NCI-H1417 treated with DMSO at 0.1 percent for 48 hours (cell line): ENCODE data around the gene SPACA4.

Experiments
- DNase-seq: peaks from one replicate; lab custom pipeline; 2025; lab: John Stamatoyannopoulos, UW

Gene SPACA4

DNA sequence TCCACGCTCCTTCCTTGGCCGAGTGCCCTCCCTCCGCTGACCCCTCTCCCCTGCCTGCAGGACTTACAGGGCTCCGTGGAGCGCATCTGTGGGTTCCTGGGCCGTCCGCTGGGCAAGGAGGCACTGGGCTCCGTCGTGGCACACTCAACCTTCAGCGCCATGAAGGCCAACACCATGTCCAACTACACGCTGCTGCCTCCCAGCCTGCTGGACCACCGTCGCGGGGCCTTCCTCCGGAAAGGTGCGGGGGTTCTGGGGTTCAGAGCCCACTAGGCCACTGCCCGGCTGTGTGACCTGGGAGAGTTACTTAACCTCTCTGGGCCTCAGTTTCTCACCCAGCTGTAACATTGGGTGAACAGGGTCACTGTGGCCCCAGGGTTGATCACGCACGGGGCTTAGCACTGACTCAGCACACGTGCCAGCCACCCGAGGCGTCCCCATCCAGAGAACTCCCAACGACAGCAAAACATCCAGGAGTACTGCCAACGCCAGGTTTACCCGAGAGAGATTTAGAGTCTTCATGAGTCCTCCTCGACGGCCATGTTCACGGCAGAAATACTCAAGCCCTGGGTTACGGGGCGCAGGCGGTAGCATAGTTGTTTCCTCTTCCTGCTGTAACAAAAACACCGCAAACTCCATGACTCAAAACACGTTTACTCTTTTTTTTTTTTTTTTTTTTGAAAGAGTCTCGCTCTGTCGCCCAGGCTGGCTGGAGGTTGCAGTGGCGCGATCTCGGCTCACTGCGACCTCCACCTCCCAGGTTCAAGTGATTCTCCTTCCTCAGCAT, 9.7 kb upstream of the SPACA4 start:
- DNase-seq: no peak

DNA sequence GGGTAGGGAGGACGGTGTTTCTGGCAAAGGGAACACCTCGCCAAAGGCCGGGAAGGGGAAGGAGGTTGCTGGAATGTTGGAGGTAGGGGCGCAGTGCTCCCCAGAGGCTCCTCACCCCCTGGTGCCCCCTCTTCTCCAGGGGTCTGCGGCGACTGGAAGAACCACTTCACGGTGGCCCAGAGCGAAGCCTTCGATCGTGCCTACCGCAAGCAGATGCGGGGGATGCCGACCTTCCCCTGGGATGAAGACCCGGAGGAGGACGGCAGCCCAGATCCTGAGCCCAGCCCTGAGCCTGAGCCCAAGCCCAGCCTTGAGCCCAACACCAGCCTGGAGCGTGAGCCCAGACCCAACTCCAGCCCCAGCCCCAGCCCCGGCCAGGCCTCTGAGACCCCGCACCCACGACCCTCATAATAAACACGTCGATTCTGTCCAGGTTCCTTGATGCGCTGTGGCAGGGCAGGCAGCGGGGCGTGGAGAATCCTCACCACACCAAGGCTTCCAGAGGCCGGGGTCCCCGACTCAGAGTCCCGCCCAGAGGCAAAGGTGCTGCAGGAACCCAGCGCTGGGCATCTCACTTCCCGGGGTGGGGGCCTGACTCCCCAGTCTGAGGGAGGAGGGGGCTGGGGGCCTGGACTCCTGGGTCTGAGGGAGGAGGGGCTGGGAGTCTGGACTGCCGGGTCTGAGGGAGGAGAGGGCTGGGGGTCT, 7.4 kb upstream of the SPACA4 start:
- no peak for DNase-seq

DNA sequence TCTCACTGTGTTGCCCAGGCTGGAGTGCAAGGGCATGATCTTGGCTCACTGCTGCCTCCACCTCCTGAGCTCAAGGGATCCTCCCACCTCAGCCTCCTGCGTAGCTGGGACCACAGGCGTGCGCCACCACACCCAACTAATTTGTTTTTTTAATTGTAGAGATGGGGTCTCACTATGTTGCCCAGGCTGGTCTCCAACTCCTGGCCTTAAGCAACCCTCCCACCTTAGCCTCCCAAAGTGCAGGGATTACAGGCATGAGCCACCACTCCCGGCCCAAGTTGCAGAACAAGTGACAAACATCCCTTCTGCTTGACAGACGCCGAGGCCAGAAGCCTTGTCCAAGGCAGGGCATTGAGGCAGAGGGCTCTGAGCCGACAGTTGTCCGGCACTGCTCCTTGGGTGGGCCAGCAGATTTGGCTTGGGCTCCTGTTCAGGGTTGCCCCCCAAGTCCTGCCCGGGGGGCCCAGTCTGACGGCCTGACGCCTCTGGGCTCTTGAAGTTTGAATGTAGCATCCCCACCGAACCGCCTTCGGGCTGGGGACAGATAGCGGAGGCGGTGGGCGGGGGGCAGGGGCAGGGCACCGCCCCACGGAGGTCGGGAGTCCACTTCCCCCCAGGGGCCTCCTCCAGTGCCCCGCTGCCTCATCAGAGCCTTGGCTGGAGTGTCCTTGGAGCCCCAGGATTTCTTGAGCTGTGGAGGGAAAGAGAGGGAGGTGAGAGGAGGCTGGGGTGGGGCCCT, 5.7 kb upstream of the SPACA4 start:
- no peak for DNase-seq

DNA sequence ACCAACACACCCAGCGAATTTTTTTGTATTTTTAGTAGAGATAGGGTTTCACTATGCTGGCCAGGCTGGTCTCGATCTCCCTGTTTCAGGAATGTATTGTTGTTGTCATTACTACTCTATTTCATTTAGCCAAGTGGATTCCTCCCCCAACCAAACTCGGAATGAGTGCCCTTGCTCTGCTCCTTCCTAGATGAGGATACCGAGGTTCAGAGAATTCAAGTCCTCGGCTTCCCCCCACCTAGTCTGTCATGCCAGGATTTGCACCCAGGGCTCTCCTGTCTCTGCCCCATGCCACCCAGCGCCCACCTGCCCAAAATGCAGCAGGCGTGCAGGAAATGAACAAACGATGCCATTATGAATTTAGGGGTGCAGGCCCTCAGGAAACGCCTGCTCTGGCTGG, 3.5 kb upstream of the SPACA4 start:
- no peak for DNase-seq

DNA sequence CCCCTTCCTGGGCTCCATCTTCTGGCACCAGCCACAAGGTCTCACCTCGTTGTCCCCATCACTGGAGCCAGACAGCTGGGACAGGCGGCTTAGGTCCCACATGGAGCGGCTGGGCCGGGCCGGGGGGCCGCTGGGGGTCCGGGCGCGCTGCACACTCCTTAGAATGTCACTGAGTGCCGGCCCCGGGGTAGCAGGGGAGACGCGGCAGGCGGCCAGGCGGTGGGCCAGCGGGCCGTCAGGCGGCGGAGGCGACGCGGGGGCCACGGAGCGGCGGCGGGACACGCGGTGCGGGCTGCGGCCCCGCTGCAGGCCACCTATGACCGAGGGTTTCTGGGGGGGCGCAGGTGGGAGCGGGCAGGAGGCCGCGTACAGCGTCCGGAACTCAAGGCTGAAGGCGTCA, 3.1 kb upstream of the SPACA4 start:
- no peak for DNase-seq

DNA sequence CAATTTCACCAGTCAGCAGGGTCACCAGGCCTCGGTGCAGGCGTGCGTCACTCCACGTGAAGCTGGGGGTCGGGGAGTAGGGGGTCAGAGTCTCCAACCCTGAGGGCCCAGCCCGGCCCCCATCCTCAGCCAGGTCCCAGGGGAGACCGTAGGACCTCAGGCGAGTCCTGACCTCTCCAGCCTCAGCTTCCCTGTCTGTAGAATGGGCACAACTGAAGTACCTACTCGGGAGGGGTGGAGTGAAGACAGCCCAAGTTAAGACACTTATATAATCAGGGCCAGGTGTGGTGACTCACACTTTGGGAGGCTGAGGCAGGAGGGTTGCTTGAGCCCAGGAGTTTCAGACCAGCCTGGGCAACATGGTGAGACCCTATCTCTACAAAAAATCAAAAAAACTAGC, 2.7 kb upstream of the SPACA4 start:
- no peak for DNase-seq

DNA sequence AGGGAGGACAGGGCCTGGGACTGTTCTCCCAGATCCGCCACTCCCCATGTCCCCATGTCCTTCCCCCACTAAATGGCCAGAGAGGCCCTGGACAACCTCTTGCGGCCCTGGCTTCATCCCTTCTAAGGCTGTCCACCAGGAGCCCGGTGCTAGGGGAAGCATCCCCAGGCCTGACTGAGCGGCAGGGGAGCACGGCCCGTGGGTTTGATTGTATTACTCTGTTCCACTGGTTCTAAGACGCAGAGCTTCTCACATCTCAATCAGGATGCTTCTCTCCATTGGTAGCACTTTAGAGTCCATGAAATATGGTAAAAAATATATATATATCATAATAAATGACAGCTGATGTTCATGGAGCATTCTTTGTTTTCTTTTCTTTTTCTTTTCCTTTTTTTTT, 815 bp downstream of the SPACA4 start:
- DNase-seq: no peak

DNA sequence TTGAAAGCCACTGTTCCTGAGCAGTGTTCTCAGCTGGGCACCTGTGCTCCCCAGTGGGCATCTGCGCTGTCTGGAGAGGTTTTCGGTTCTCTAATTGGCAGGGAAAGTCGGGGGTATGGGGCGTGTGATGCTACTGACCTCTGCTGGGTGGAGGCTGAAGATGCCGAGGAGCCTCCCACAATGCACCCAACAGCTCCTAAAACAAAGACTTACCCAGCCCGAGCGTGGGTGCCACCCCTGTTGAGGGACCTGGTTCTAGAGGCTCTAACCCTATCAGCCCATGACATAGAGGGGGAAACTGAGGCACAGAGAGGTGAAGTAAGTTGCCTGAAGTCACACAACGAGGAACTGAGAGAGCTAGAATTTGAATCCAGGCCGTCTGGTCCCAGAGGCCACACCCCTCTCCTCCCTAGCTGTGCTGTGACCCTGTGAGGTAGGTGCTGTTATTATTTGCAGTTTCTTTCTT, 2.3 kb downstream of the SPACA4 start:
- no peak for DNase-seq

DNA sequence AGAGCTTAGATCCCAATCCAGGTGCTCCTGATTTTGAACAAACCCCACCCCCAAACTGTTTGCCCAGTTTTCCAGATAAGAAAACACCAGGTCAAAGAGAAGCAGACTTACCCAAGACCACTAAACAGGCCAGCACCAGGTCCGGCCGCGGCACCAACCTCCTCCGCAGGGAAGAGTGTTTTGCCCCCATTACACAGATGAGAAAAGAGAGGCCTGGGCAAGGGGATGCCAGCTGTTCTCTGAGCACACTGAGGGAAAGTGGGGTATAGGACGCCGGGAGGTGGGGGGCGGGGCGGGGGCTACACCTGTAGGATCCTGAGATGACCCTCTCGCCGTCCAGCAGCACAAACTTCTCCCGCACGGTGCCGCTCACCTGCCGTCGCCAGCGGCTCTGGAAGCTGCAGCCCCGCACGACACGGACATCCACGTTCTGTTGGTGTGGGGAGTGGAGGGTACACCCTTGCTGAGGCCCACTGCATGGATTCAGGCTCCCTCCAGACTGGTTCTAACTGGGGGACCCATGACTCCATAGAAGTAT, 3.1 kb downstream of the SPACA4 start:
- DNase-seq: no peak

DNA sequence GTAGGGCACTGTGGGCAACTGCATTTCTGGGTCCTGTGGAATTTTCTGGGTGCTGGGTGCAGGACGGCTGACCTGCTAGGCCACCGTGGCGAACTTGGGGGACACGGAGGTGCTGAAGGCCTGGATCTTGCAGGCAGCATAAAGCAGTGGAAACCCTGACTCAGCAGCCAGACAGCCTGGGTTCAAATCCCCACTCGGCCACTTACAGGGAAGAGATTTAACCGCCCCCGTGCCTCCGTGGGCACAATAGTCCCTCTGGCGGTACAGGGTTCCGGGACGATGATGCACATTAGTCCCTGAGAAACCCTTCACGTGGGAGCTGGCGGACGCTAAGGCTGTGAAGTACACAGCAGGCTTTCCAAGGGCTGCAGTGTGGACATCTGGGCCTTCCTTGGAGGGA, 5.3 kb downstream of the SPACA4 start:
- no peak for DNase-seq

DNA sequence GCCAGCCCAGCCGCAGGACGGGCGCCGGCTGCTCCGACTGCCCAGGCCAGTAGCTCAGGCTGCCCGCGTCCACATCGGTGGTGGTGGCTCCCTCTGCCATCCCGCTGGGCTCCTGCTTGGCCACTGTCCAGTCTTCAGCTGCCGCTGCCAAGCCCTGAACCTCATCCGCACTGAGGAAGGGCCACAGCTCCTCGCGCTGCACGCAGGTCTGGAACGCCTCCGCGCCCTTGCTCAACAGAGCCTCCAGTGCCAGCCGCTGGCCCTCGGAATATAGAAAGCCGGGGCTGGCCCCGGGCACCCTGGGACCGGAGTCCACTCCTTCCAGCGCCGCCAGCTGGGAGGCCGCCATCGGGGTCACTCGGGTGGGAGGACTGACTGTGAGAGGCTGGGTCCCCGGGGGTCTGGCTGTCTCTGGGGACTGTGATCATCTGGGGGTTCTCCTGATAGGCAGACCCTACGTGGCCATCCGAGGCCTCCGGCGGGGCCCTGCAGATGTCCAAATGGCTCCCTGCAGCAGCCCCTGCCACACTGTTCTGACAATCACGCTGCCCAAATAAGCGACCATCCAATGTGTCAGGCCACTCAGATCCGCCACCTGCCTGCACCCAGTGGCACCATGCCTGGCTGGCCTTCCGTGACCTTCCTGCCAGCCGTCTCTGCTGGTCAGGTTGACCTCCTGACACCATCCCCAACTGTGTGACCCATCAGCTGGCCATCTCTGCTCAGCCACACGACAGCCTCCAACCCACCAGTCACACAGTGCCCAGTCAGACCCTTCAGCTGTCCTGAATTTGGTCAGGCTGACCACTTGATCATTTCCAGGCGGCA, 6.7 kb downstream of the SPACA4 start:
- no peak for DNase-seq

DNA sequence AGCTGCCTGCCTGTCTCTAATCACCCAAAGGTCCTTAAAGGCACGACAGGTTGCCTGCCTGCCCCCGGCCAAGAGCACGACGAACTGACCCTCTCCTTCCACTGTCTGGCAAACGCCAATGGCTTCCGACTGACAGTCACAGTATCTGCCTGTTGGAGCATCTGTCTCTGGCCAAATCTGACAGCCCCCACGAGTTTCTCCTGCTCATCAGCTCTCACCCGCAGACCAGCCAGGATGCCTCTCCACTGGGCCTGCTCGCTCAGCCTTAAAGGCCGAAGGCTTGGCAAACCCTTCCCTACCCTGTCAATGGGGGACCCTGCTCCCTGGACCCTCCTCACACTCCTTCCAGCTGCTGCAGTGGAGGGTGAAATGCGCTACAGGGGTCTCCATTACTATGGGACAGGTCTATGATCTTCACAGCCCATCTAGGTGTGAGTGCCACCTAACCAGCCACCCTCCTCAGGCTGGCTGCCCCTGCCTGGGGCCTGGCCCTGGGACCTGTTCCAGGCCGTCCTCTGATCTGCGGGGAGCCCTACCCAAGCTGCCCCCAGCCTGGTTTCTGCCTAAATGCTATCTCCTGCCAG, 7.4 kb downstream of the SPACA4 start:
- no peak for DNase-seq

DNA sequence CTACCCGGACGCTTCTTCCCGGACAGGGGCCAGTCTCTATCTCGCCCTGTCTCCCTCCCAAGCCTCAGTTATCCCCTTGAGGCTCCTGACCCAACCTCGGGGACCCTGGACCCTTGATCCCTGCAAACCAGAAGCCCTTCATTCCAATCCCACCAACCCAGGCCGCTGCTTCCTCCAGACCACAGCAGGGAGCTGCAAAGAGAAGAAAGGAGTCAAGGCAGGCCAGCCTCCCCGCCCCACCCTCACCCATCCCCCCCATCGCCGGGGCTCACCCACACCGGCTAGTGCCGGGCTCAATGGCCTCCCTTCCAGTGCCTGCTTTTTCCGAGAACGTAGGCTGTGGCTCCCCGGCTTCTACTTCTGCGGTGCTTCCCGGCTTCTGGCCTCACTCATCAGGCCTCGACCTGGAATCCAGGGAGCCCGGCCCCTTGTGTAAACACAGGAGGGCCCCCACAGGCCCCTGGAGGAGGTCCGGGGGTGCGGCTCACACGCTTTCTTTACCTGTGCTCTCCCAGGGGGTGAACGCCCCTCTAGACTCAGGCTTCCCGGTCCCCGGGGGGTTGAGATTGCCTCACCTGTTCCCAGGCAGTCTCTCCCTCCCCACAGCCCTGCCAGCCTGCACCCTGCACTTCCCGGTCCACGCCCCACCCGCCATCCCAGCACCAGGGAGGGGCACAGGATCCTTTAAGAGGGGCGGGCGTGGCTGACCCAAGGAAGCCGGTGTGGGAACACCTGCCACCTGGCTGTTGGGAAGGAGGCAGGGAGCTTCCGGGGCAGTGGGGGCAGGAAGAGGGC, 8.1 kb downstream of the SPACA4 start, which contains the start of gene FAM83E:
Gene FAM83E (minus strand): TSS at position 641 of the 795 bp plus-strand sequence. CDS start 1,704 bp downstream, outside the sequence.
- no peak for DNase-seq

DNA sequence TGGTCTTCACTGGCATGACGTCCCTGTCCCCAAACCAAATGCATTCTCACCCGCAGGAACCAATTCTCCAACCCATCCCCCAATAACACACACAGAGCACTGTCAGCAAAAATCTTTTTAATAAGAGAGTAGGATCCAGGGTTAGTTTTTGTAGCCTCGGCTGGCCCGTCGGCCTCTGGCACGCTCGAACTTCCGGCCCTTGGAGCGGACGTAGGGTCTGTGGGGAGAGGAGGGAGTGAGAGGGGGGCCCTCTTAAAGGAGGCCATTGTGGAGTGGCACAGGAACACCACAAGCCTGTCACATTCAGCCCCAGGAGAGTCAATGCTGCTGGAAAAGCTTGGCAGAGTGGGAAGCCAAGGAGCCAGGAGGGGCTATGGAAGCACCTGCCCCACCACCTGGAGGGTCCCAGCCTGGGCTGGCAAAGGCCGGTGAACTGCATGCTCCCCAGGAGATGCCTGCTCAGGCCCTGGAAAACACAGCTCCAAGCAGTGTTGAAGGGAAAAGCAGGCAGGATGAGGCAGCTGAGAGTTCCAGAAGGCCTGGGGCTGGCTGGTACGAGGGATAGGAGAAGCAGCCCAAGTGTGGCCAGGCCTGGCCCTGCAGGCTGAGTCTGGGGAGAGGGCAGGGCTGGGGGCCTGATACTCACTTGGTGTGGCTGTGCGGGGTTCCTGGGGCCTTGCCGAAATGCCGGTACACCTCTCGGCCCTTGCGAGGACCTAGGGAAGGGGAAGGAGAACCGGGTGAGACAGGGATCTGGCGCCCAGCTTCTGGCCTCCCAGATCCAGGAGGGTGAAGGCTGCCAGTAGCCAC, 8.9 kb downstream of the SPACA4 start:
- DNase-seq: no peak

DNA sequence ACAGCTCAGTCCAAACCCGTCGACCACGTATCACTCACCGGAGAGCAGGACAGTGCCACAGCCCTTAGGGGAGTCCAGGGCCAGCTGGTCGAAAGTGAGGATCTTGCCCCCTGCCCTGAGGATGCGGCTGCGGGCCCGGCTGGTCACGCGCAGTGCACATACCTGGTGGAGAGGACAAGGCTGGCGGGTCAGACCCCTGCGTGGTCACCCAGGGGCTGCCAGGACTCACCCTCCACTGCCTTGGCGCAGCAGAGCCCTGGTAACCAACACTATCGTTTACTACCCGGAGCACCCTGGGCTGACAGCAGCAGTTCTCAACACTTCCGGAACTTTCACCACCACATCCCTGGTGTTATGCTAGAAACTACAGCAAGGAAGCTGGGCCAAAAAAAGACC, 9.5 kb downstream of the SPACA4 start:
- DNase-seq: no peak

DNA sequence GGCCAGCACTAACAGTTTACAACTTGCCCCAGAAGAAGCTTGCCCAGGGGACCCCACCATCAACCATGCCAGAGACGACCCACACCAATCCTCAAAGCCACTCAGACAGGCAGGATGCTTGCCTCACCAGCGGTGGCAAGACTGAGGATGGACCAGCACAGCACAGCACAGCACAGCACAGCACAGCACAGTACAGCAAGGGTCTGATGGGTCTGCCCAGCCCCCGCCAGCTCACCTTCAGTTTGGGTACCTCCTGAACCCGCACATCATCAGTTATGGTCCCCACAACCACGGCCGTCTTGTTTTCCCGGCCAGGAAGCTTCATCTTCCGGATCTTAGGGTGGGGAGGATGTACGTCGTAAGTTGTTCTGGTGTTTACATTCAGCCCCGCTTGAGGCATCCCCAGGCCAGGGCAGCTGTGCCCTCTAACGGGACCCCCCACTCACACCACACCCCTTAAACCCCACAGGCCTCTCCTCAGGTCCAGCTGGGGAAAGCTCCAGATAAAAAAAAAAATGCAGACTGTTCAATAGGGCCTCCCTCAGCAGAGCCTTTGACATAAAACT, 10.0 kb downstream of the SPACA4 start:
- DNase-seq: no peak

DNA sequence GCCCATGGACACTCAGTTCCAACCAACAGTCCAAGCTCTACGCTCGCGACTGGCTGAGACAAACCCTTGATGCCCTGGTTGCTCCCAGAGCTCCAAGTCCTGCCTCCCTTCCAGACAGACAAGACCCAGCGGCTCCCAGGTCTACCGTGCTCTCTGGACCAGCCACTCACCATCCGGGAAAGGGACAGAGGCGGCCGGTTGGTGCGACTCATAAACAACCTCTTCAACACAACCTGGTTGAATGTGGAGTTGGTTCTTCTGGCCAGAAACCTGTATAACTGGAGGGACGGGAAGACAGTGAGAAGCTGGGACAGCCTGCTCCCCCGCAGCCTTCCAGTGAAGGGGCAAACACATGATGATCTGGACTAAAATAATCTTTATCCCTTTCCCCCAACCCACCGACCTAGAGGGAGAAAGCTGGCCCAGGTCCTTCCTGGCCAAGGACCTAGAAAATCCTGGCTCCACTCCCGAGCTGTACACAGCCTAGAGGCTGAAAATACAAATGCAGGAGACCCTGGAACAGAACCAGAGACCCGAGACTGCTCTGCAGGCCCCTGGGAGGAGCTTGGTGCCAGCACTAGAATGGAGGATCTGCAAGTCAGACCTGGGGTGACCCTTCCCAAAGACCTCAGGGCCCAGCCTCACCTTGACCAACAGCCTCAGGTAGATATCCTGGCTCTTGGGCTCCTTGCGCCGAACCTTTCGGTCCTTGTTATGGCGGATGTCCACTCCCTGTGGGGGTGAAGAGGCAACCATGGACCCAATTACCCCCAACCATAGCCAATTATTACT, 10.8 kb downstream of the SPACA4 start:
- DNase-seq: no peak

DNA sequence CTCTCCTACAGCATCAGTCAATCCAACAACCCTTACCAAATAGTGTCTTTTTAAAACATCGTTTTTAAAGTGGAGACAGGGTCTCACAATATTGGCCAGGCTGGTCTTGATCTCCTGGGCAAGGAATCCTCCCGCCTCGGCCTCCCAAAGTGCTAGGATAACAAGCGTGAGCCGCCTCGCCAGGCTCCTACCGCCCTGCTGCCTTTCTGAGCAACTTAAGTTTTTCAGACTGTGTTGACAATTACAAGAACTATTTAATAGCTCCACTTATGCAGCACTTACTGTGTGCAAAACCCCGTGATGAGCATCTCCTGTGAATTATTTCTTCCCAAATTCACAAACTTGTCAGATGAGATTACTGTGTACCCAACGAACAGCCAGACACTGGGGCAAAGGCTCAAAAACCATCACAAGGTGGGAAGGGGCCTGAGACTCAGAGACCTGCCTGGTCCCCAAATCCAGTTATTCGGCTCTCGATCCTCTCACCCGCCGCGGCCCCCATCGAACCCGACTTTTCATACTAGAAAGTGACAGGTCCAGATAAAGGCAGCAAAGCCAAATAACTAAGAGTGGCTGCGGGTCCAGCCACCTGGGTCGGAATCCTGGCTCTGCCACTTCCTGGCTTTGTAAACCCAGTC, 11.9 kb downstream of the SPACA4 start:
- no peak for DNase-seq
